Panc1 (cell line): Measurements from ENCODE around the gene CAMSAP2. TPM values are rescaled to one million over a fixed set of nuclear protein-coding genes. Genes with fewer than 3 reads are reported as not detected.

Experiments used
- ATAC-seq: fragments of 200-7000 bp; cut with Tn5 transposase; 2 replicates; pipeline ENCODE4 v1.9.1; 2020; ENCODE audit warnings: mild to moderate bottlenecking, moderate library complexity
- BruUV-seq: library from RNA; stranded (reverse); fragments of 400-500 nt; replicated peaks from 2 replicates; lab custom pipeline; 2021; lab: Mats Ljungman, UMichigan
- CTCF ChIA-PET: fragments of 300-600 bp; sonication (Branson Sonifier 250); formaldehyde crosslinking; loops from one replicate; lab custom pipeline; 2022; ENCODE audit warnings: antibody characterized with exemption; lab: Charles Lee
- POLR2A ChIA-PET: fragments of 300-600 bp; sonication (Branson Sonifier 250); formaldehyde crosslinking; loops from one replicate; lab custom pipeline; 2022; ENCODE audit warnings: antibody characterized with exemption; lab: Charles Lee
- DNase-seq: peaks from one replicate; pipeline ENCODE4 v3.0.0-alpha.2; 2010; ENCODE audit warnings: low read depth, low spot score
- H3K27ac ChIP-seq: 2 replicates; pipeline ENCODE4 v1.5.1; 2011; ENCODE audit warnings: mild to moderate bottlenecking, low read length, inconsistent platforms
- H3K27me3 ChIP-seq: fragments of 200-500 bp; sonication (Bioruptor generic); 2 replicates; pipeline ENCODE4 v1.6.0; 2014; ENCODE audit warnings: low read length, inconsistent platforms; ENCODE audit not compliant: control insufficient read depth, insufficient read depth
- H3K36me3 ChIP-seq: fragments of 200-500 bp; sonication (Bioruptor generic); 2 replicates; pipeline ENCODE4 v1.5.1; 2014; ENCODE audit warnings: inconsistent platforms, mild to moderate bottlenecking, low read length, moderate library complexity; ENCODE audit not compliant: control insufficient read depth, insufficient read depth
- H3K4me1 ChIP-seq: 2 replicates; pipeline ENCODE4 v1.5.1; 2011; ENCODE audit warnings: inconsistent platforms, mild to moderate bottlenecking, low read length, moderate library complexity; ENCODE audit not compliant: control insufficient read depth, insufficient read depth
- H3K4me3 ChIP-seq, 2 experiments: 2 replicates each; pipeline ENCODE4 v1.5.1; 2011 to 2012; ENCODE audit warnings: low read depth in 2 of 2, low read length in 2 of 2, mild to moderate bottlenecking in 2 of 2, inconsistent platforms in 1 of 2, moderate library complexity in 1 of 2
- H3K9me3 ChIP-seq: fragments of 200-500 bp; sonication (Bioruptor generic); 2 replicates; pipeline ENCODE4 v1.5.1; 2014; ENCODE audit warnings: low read depth, mild to moderate bottlenecking, inconsistent platforms, low read length, moderate library complexity; ENCODE audit not compliant: control insufficient read depth, insufficient read depth
- POLR2AphosphoS5 ChIP-seq: IDR thresholded peaks from 2 replicates; pipeline ENCODE4 v1.6.1; 2012; ENCODE audit warnings: mild to moderate bottlenecking, low read depth, low read length, moderate library complexity
- REST ChIP-seq, 2 experiments: IDR thresholded peaks; 2 replicates each; pipeline ENCODE4 v1.6.1; 2011 to 2012; ENCODE audit warnings: low read depth in 2 of 2, control low read depth in 1 of 2, low read length in 1 of 2, mild to moderate bottlenecking in 1 of 2, moderate library complexity in 1 of 2; ENCODE audit not compliant: insufficient read depth in 1 of 2
- SIN3A ChIP-seq: IDR thresholded peaks from 2 replicates; pipeline ENCODE4 v1.6.1; 2012; ENCODE audit warnings: low read depth, mild to moderate bottlenecking, low read length, moderate library complexity, borderline replicate concordance; ENCODE audit not compliant: insufficient read depth
- TCF7L2 ChIP-seq: IDR thresholded peaks from 2 replicates; pipeline ENCODE4 v1.6.1; 2011; ENCODE audit warnings: mild to moderate bottlenecking, low read depth, low read length, inconsistent platforms
- in situ Hi-C: cut with HindIII; loops from 2 replicates; pipeline ENCODE4 v1.10.0; 2016; ENCODE audit warnings: low sequenced_read_pairs, low pct_unique_long_range_greater_than_20kb
- intact Hi-C: fragments of 100-400 bp; cut with micrococcal nuclease; formaldehyde crosslinking; loops from one replicate; pipeline ENCODE4 v1.10.0; 2022; ENCODE audit not compliant: unreplicated experiment
- total RNA-seq: library from RNA; stranded (reverse); gene quantifications from one replicate; pipeline ENCODE4 v1.2.1, GENCODE V29; 2021; ENCODE audit not compliant: unreplicated experiment
- TF ChIP-seq, protein P1 (sequence below): fragments of 450-650 bp; IDR thresholded peaks from 2 replicates; pipeline ENCODE4 v1.5.1; 2017; ENCODE audit warnings: mild to moderate bottlenecking

Gene CAMSAP2
- total RNA-seq, 1 experiment from 2014 or later = 40.1 TPM

GRCh38 chr1:200731654-200732332, 6.9 kb upstream of the CAMSAP2 start:
- in situ Hi-C loops = no loop called here
- H3K36me3 ChIP-seq = no peaks in the 10 kb centered on the region
- ChIA-PET CTCF (no interaction called here), POLR2A (interaction anchor here (0.6 kb wide), 1 partner anchor 34 kb away, joined by 13 read pairs; no protein-coding TSS in a partner anchor)
- H3K4me1 ChIP-seq = no peaks in the 10 kb centered on the region
- H3K27ac ChIP-seq = no peak overlapping the region
- DNase-seq (no peak), ATAC-seq (no peak)
- no peak for TF ChIP-seq TCF7L2
- no peak for TF ChIP-seq POLR2AphosphoS5
- no peak for TF ChIP-seq REST (IDR thresholded peaks at IDR 0.05; ENCODE audit: insufficient read depth in 1 of 2, low read depth in 2 of 2, low read length in 1 of 2)
- TF ChIP-seq, protein P1, sequence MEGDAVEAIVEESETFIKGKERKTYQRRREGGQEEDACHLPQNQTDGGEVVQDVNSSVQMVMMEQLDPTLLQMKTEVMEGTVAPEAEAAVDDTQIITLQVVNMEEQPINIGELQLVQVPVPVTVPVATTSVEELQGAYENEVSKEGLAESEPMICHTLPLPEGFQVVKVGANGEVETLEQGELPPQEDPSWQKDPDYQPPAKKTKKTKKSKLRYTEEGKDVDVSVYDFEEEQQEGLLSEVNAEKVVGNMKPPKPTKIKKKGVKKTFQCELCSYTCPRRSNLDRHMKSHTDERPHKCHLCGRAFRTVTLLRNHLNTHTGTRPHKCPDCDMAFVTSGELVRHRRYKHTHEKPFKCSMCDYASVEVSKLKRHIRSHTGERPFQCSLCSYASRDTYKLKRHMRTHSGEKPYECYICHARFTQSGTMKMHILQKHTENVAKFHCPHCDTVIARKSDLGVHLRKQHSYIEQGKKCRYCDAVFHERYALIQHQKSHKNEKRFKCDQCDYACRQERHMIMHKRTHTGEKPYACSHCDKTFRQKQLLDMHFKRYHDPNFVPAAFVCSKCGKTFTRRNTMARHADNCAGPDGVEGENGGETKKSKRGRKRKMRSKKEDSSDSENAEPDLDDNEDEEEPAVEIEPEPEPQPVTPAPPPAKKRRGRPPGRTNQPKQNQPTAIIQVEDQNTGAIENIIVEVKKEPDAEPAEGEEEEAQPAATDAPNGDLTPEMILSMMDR = no peak
- TF ChIP-seq SIN3A = no peak
- intact Hi-C loops = no loop called here
- no TSS peak for BruUV-seq
- no peaks in the 10 kb centered on the region for H3K9me3 ChIP-seq
- no peaks in the 10 kb centered on the region for H3K27me3 ChIP-seq
- H3K4me3 ChIP-seq = no peak overlapping the region

GRCh38 chr1:200732438-200732837, 6.3 kb upstream of the CAMSAP2 start:
- CTCF ChIA-PET = no interaction called here
- no peak overlapping the region for H3K4me3 ChIP-seq

More at GRCh38 chr1:200732438-200732837, 6.3 kb upstream of the CAMSAP2 start:
- Histone ChIP-seq H3K9me3 (no peaks in the 10 kb centered on the region), H3K27me3 (no peaks in the 10 kb centered on the region), H3K36me3 (no peaks in the 10 kb centered on the region), H3K27ac (no peak overlapping the region), H3K4me1 (no peaks in the 10 kb centered on the region)
- TF ChIP-seq REST (IDR thresholded peaks at IDR 0.05; ENCODE audit: insufficient read depth in 1 of 2, low read depth in 2 of 2, low read length in 1 of 2) (no peak), SIN3A (no peak), POLR2AphosphoS5 (no peak), TCF7L2 (no peak)
- TF ChIP-seq, protein P1 = no peak
- in situ Hi-C loops = no loop called here
- BruUV-seq = no TSS peak
- DNase-seq = no peak
- intact Hi-C loops = no loop called here
- POLR2A ChIA-PET = interaction anchor here (0.6 kb wide), 1 partner anchor 33 kb away, joined by 13 read pairs; no protein-coding TSS in a partner anchor
- no peak for ATAC-seq
